NCI-H524 (cell line): ENCODE measurements around the gene CRIM1.
"Not testable (repeated sequence)": the region's sequence is repeated elsewhere in the genome, so short reads cannot be mapped to it uniquely, and the experiment has no call there.

Experiments used
- DNase-seq, 2 experiments: peaks; one replicate each; lab custom pipeline; 2025; lab: John Stamatoyannopoulos, UW

The CRIM1 gene

GRCh38 chr2:36351736-36352349 is 3.7 kb upstream of the CRIM1 start:
- peak in 1 of 2 experiments; percentile 49 for DNase-seq

GRCh38 chr2:36352701-36353100 is 2.9 kb upstream of the CRIM1 start:
- DNase-seq, result no peak

- peak in 1 of 2 experiments; percentile 52 for DNase-seq
Measured at GRCh38 chr2:36354811-36355150, 797 bp upstream of the CRIM1 start.

- DNase-seq, result no peak
Measured at GRCh38 chr2:36355890-36356297, 316 bp downstream of the CRIM1 start.

- peak; percentile 21 to 51 for DNase-seq
Measured at GRCh38 chr2:36356298-36356989, 866 bp downstream of the CRIM1 start.

- peak; percentile 51 to 71 for DNase-seq
Measured at GRCh38 chr2:36356990-36357846, 1.6 kb downstream of the CRIM1 start.

GRCh38 chr2:36357847-36358659 is 2.5 kb downstream of the CRIM1 start:
- peak; percentile 36 to 69 for DNase-seq

GRCh38 chr2:36359067-36359466 is 3.5 kb downstream of the CRIM1 start:
- DNase-seq, result peak in 1 of 2 experiments; percentile 45

GRCh38 chr2:36360063-36360462 is 4.5 kb downstream of the CRIM1 start:
- no peak for DNase-seq

- no peak for DNase-seq
Measured at GRCh38 chr2:36360834-36361233, 5.3 kb downstream of the CRIM1 start.

GRCh38 chr2:36361396-36361795 is 5.8 kb downstream of the CRIM1 start:
- no peak for DNase-seq

GRCh38 chr2:36362291-36362690 is 6.7 kb downstream of the CRIM1 start:
- DNase-seq, result no peak

- DNase-seq, result not testable (repeated sequence)
Measured at GRCh38 chr2:36363085-36363484, 7.5 kb downstream of the CRIM1 start.

GRCh38 chr2:36366491-36367120 is 11.0 kb downstream of the CRIM1 start:
- no peak for DNase-seq

GRCh38 chr2:36367486-36367885 is 11.9 kb downstream of the CRIM1 start:
- DNase-seq, result no peak

GRCh38 chr2:36367895-36368353 is 12.3 kb downstream of the CRIM1 start:
- no peak for DNase-seq

GRCh38 chr2:36368438-36368837 is 12.9 kb downstream of the CRIM1 start:
- no peak for DNase-seq

- no peak for DNase-seq
Measured at GRCh38 chr2:36369163-36369562, 13.6 kb downstream of the CRIM1 start.

GRCh38 chr2:36369716-36370115 is 14.1 kb downstream of the CRIM1 start:
- no peak for DNase-seq

GRCh38 chr2:36370281-36370680 is 14.7 kb downstream of the CRIM1 start:
- DNase-seq, result no peak

GRCh38 chr2:36371070-36371874 is 15.7 kb downstream of the CRIM1 start:
- DNase-seq, result no peak
